Psoas muscle (tissue), 8 donors: ENCODE measurements around the gene P2RX1. TPM values are rescaled to one million over a fixed set of nuclear protein-coding genes. Genes with fewer than 3 reads are reported as not detected.
"Not testable (repeated sequence)": the region's sequence is repeated elsewhere in the genome, so short reads cannot be mapped to it uniquely, and the experiment has no call there.

Source experiments
- ATAC-seq, 4 donors: fragments of 200-7000 bp; cut with Tn5 transposase; one replicate each; pipeline ENCODE4 v1.9.1; 2020; ENCODE audit warnings: moderate library complexity in 3 of 4, mild to moderate bottlenecking in 2 of 4
- DNase-seq, 2 donors: peaks; one replicate each; pipeline ENCODE4 v3.0.0-alpha.2; 2020
- H3K27ac ChIP-seq: fragments of 200-600 bp; one replicate; pipeline ENCODE4 v1.8.0; 2022
- H3K27me3 ChIP-seq, 3 donors: fragments of 200-600 bp in 1 of 3; one replicate each; pipeline versions ENCODE4 v1.6.1 to v1.8.0; 2013 to 2022; ENCODE audit warnings: low read length in 2 of 3, mild to moderate bottlenecking in 2 of 3, moderate library complexity in 1 of 3; ENCODE audit not compliant: insufficient read depth in 3 of 3
- H3K36me3 ChIP-seq, 2 donors: fragments of 200-600 bp in 1 of 2; one replicate each; pipeline versions ENCODE4 v1.6.1 to v1.8.0; 2013 to 2022; ENCODE audit warnings: low read depth in 1 of 2, mild to moderate bottlenecking in 1 of 2, moderate library complexity in 1 of 2; ENCODE audit not compliant: insufficient read depth in 1 of 2
- H3K4me1 ChIP-seq: fragments of 200-600 bp; one replicate; pipeline ENCODE4 v1.8.0; 2022
- H3K4me3 ChIP-seq: fragments of 200-600 bp; one replicate; pipeline ENCODE4 v1.8.0; 2022; ENCODE audit warnings: mild to moderate bottlenecking
- H3K9me3 ChIP-seq: fragments of 200-600 bp; one replicate; pipeline ENCODE4 v1.8.0; 2022
- WGBS, 3 donors: extraction: QIAGEN DNeasy Blood & Tissue Kit; methylation state at CpG; one replicate each; pipeline versions ENCODE4 v1.1.6 to v1.1.7; 2013; 5-methylcytosine and 5-hydroxymethylcytosine counted together
- intact Hi-C, 2 donors: fragments of 100-400 bp; cut with DNase I; formaldehyde crosslinking; loops; one replicate each; pipeline versions ENCODE4 v1.11.0 to v1.14.2; 2022
- polyA plus RNA-seq, 3 donors: library from polyadenylated mRNA; stranded (reverse); fragments of 200-250 nt; gene quantifications; one replicate each; pipeline ENCODE4 v1.2.3, GENCODE V29; 2013
- total RNA-seq, 4 donors: library from RNA; stranded (reverse); fragmentation: NEBNext Ultra II Directional in 2 of 4; extraction: Animal tissue kit (Norgen Biotek cat#: 25700) in 2 of 4; gene quantifications; one replicate each; pipeline versions ENCODE4 v1.2.1 to v1.2.4, GENCODE V29; 2021 to 2023
- TF ChIP-seq, protein P1 (sequence below): fragments of 200-600 bp; IDR thresholded peaks from one replicate; pipeline ENCODE4 v1.8.0; 2022; ENCODE audit warnings: antibody characterized with exemption
- donor health status: healthy with polysubstance abuse.
- donor health status: DM: no; HTN: no; CAD: no; lungs with moderate emphysema.
- donor health status: Bipolar disorder and iron deficiency.
- donor health status: healthy.
- donor health status: DM: yes; HTN: yes; CAD: no.
- donor health status: DM: no; HTN: no; CAD: no.
- donor health status: DM: no; HTN: no; CAD: no.
- donor health status: DM: yes; HTN: yes; CAD: no.

The P2RX1 gene
- total and polyA plus RNA-seq, 7 donors = 0.06 to 0.94 (median 0.18) TPM

- no peak for DNase-seq
- intact Hi-C loops = no loop called here
- 45 to 83% (median 77%) methylated on average over 3 of the region's 3 CpGs for WGBS, 3 donors
- Histone ChIP-seq H3K9me3 (no peaks in the 10 kb centered on the region), H3K4me1 (no peaks in the 10 kb centered on the region), H3K27me3 (no peaks in the 10 kb centered on the region), H3K36me3 (no peaks in the 10 kb centered on the region), H3K27ac (no peak overlapping the region), H3K4me3 (no peak overlapping the region)
- ATAC-seq = no peak
- TF ChIP-seq, protein P1, sequence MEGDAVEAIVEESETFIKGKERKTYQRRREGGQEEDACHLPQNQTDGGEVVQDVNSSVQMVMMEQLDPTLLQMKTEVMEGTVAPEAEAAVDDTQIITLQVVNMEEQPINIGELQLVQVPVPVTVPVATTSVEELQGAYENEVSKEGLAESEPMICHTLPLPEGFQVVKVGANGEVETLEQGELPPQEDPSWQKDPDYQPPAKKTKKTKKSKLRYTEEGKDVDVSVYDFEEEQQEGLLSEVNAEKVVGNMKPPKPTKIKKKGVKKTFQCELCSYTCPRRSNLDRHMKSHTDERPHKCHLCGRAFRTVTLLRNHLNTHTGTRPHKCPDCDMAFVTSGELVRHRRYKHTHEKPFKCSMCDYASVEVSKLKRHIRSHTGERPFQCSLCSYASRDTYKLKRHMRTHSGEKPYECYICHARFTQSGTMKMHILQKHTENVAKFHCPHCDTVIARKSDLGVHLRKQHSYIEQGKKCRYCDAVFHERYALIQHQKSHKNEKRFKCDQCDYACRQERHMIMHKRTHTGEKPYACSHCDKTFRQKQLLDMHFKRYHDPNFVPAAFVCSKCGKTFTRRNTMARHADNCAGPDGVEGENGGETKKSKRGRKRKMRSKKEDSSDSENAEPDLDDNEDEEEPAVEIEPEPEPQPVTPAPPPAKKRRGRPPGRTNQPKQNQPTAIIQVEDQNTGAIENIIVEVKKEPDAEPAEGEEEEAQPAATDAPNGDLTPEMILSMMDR = no peak
These were observed 33.2 kb upstream of the P2RX1 start for GRCh38 chr17:3949418-3949817.

DNA sequence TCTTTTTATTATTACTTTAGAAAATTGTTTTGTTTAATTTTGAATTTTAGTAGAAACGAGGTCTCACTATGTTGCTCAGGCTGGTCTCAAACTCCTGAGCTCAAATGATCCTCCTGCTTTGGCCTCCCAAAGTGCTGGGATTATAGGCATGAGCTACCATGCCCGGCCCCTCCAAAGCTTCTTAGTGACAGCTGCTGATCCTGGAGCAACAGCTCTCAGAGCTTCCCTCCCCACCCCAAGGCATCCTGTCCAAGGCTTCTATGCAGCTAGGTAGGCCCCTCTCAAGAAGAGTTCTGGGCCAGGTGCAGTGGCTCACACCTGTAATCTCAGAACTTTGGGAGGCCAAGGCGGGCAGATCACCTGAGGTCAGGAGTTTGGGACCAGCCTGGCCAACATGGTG lies 32.3 kb upstream of the P2RX1 start:
- H3K4me3 ChIP-seq, ATAC-seq, H3K27me3 ChIP-seq, intact Hi-C loops, H3K27ac ChIP-seq, DNase-seq, H3K4me1 ChIP-seq, H3K36me3 ChIP-seq, H3K9me3 ChIP-seq: not testable (repeated sequence)
- WGBS, 3 donors = 88 to 94% (median 89%) methylated on average over 3 of the region's 3 CpGs

DNA sequence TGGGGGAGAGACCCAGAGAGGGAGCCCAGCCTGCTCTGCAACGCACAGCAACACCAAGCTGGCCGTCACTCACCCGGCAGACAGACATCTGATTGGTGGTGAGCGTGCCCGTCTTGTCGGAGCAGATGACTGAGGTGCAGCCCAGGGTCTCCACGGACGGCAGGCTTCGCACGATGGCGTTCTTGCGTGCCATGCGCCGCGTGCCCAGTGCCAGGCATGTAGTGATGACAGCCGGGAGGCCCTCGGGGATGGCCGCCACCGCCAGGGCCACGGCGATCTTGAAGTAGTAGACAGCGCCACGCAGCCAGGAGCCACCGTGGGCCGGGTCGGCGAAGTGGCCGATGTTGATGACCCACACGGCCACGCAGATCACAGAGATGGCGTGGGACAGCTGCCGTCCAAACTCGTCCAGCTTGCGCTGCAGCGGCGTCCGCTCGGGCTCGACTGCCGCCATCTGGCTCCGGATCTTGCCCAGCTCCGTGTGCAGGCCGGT lies 31.1 kb upstream of the P2RX1 start:
- intact Hi-C loops = no loop called here

GRCh38 chr17:3946711-3947235 lies 30.5 kb upstream of the P2RX1 start:
- intact Hi-C loops = no loop called here
- H3K4me1 ChIP-seq = no peaks in the 10 kb centered on the region
- TF ChIP-seq, protein P1 = no peak
- DNase-seq (no peak), ATAC-seq (no peak)
- H3K36me3 ChIP-seq = no peaks in the 10 kb centered on the region
- H3K27ac ChIP-seq = no peak overlapping the region
- 34 to 53% (median 47%) methylated on average over 5 of the region's 5 CpGs for WGBS, 3 donors
- no peaks in the 10 kb centered on the region for H3K9me3 ChIP-seq
- H3K4me3 ChIP-seq = no peak overlapping the region
- H3K27me3 ChIP-seq = no peaks in the 10 kb centered on the region

More for the DNA sequence above, 31.1 kb upstream of the P2RX1 start:
- WGBS, 3 donors = 89 to 91% (median 90%) methylated on average over 43 of the region's 43 CpGs
- DNase-seq (no peak), ATAC-seq (no peak)
- H3K27me3 ChIP-seq = no peaks in the 10 kb centered on the region
- no peaks in the 10 kb centered on the region for H3K36me3 ChIP-seq
- TF ChIP-seq, protein P1 = no peak
- H3K4me3 ChIP-seq = no peak overlapping the region
- H3K4me1 ChIP-seq = no peaks in the 10 kb centered on the region
- H3K27ac ChIP-seq = no peak overlapping the region
- H3K9me3 ChIP-seq = no peaks in the 10 kb centered on the region

DNA sequence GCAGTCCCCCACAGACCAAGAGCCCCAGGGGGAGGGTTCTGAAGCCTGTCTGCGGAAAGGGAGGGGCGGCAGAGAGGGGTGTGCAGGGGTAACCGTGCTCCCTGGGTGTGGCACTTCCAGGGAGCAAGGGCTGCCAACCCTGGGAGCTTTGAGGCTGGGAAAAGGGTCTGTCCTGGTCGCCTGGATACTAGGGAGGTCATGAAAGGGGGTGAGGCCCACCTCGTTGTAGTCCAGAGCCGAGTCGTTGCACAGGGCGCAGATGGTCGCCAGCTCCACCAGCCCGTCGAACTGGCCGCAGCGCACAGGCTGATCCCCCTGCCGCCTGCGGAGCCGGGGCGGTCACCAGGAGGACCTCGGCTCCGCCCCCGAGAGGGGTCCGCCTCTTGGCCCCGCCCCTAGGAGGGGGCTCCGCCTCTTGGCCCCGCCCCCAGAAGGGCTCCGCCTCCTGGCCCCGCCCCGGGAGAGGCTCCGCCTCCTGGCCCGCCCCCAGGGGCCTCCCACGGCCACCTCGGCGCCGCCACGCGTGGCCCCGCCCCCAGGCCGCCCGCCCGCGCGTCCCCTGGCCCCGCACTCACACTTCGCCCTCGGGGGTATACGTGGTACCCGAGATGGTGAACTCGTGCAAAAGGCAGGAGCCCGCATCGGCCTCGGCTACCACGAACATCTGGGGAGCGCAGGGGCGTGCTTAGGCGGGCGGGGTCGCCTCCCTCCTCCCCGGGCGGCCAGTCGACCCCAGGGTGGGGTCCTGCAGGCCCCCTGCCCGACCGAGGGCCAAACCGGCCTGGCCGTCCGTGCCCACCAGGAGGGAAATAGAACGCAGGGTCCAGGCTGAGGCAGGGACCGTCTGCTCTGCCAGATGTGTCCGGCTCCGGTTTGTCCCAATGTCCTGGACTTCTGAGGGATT lies 28.5 kb upstream of the P2RX1 start:
- DNase-seq = peak; percentile 76 to 86
- peak overlapping the region; percentile 9 for H3K27ac ChIP-seq

More for the DNA sequence above, 28.5 kb upstream of the P2RX1 start:
- ATAC-seq = peak; percentile 93 to 99 (median 94)
- 22 to 30% (median 25%) methylated on average over 45 to 68 of the region's 68 CpGs for WGBS, 3 donors
- TF ChIP-seq, protein P1 = no peak
- no peaks in the 10 kb centered on the region for H3K4me1 ChIP-seq
- no peaks in the 10 kb centered on the region for H3K27me3 ChIP-seq
- intact Hi-C loops = no loop called here
- H3K9me3 ChIP-seq = no peaks in the 10 kb centered on the region
- peak overlapping the region; percentile 64 for H3K4me3 ChIP-seq
- no peaks in the 10 kb centered on the region for H3K36me3 ChIP-seq
